ELR (cell line): ENCODE results near the gene TUBB4B.
A peak's percentile ranks its signal among the peaks of the same experiment; 100 is the strongest.

Experiments used
- DNase-seq: peaks from one replicate; pipeline ENCODE4 v3.0.0-alpha.2; 2015; ENCODE audit warnings: low read depth

TUBB4B gene

GRCh38 chr9:137251490-137252268 is 10.6 kb downstream of the TUBB4B start:
- DNase-seq: no peak

GRCh38 chr9:137252555-137253506 is 11.7 kb downstream of the TUBB4B start:
- DNase-seq: no peak

- DNase-seq: peak; percentile 40
Observed at GRCh38 chr9:137253717-137254623, 12.9 kb downstream of the TUBB4B start.

GRCh38 chr9:137254624-137255447 is 13.7 kb downstream of the TUBB4B start, which contains the start of gene NELFB:
TSS of gene NELFB (plus strand) at chr9:137255327.
- DNase-seq: peak; percentile 86

GRCh38 chr9:137255448-137256114 is 14.5 kb downstream of the TUBB4B start:
- DNase-seq: peak; percentile 60

- DNase-seq: no peak
Observed at GRCh38 chr9:137256362-137256761, 15.3 kb downstream of the TUBB4B start.

GRCh38 chr9:137256856-137257255 is 15.8 kb downstream of the TUBB4B start:
- no peak for DNase-seq

- DNase-seq: peak; percentile 54
Observed at GRCh38 chr9:137262173-137262908, 21.3 kb downstream of the TUBB4B start.

- no peak for DNase-seq
Observed at GRCh38 chr9:137262909-137263285, 21.8 kb downstream of the TUBB4B start.

GRCh38 chr9:137263506-137263905 is 22.4 kb downstream of the TUBB4B start:
- DNase-seq: no peak

- DNase-seq: no peak
Observed at GRCh38 chr9:137264067-137264466, 23.0 kb downstream of the TUBB4B start.

- DNase-seq: no peak
Observed at GRCh38 chr9:137265496-137266161, 24.5 kb downstream of the TUBB4B start.

- DNase-seq: no peak
Observed at GRCh38 chr9:137266162-137266527, 25.1 kb downstream of the TUBB4B start.

- no peak for DNase-seq
Observed at GRCh38 chr9:137266585-137267453, 25.7 kb downstream of the TUBB4B start.

GRCh38 chr9:137267933-137268355 is 26.9 kb downstream of the TUBB4B start:
- DNase-seq: peak; percentile 39

GRCh38 chr9:137268538-137269201 is 27.6 kb downstream of the TUBB4B start:
- DNase-seq: no peak

- DNase-seq: no peak
Observed at GRCh38 chr9:137269231-137269772, 28.2 kb downstream of the TUBB4B start.
